HEK293T (cell line): ENCODE measurements around the gene PNLIPRP3.

Experiments
- FOXA1 ChIP-seq: fragments of 450-650 bp; IDR thresholded peaks from 2 replicates; pipeline ENCODE4 v1.6.1; 2016; ENCODE audit warnings: mild to moderate bottlenecking
- LEF1 ChIP-seq: fragments of 450-650 bp; IDR thresholded peaks from 2 replicates; pipeline ENCODE4 v1.6.1; 2017; ENCODE audit warnings: mild to moderate bottlenecking, borderline replicate concordance
- NFRKB ChIP-seq: fragments of 450-650 bp; IDR thresholded peaks from 2 replicates; pipeline ENCODE4 v1.6.1; 2016; ENCODE audit warnings: mild to moderate bottlenecking, moderate library complexity
- PKNOX1 ChIP-seq: fragments of 450-650 bp; IDR thresholded peaks from 2 replicates; pipeline ENCODE4 v1.6.1; 2016
- SP1 ChIP-seq: fragments of 450-650 bp; IDR thresholded peaks from 2 replicates; pipeline ENCODE4 v1.6.1; 2017
- TARDBP ChIP-seq: fragments of 450-650 bp; IDR thresholded peaks from 2 replicates; pipeline ENCODE4 v1.6.1; 2016

DNA sequence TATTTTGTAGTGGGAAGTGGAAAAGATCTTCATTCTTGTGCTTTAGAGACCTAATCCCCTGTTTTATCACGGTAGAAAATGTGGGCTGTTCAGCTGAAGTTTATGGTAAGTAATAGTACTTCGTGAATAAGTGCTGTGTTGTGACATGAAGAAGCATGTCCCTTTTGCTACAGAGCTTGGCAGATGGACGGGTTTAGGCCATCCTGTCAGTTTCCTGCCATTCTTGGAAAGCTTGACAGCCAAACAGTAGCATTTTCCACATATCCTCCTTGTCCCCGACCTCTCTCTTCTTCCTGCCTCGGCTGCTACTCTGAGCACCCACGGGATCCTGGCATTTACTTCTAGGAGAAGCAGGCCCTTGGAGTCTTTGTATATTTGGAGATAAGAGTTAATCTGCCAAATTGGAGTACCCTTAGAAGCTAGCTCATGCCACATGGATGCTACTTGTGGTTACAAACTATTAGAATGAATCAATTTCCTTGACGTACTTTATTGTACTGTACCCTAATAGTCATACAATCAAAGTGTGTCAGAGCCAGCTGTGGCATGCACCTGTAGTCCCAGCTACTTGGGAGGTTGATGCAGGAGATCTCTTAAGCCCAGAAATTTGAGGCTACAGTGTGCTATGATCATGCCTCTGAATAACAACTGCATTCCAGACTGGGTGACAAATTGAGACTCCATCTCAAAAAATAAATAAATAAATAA lies 39.2 kb downstream of the PNLIPRP3 start:
- TF ChIP-seq LEF1 (no peak), FOXA1 (no peak), SP1 (no peak), PKNOX1 (no peak), TARDBP (no peak), NFRKB (no peak)
